ENCODE measurements around the gene SGTB. TPM values are rescaled to one million over a fixed set of nuclear protein-coding genes. Genes with fewer than 3 reads are reported as not detected.

SGTB gene
- total and polyA plus RNA-seq, 2 donors (not counting 1 experiment from before 2014, with no cell fraction given) = 1.8 to 5.5 TPM

- Mint-ChIP-seq H3K4me1 (no peaks in the 10 kb centered on the region), H3K4me3 (no peak overlapping the region), H3K27ac (no peak overlapping the region), H3K9me3 (ENCODE audit: insufficient read depth) (no peaks in the 10 kb centered on the region), H3K27me3 (no peaks in the 10 kb centered on the region)
- Histone ChIP-seq H3K27ac (ENCODE audit: low read length in 2 of 2) (no peak overlapping the region), H4K20me1 (ENCODE audit: control insufficient read depth, insufficient read depth, low read length, poor library complexity, severe bottlenecking) (no peaks in the 10 kb centered on the region), H3K79me2 (ENCODE audit: control insufficient read depth, insufficient read depth, low read length) (no peaks in the 10 kb centered on the region), H3K4me2 (replicated peaks; ENCODE audit: low read depth, low read length, poor library complexity, severe bottlenecking) (no peak overlapping the region), H3K4me1 (ENCODE audit: control insufficient read depth in 2 of 2, insufficient read depth in 2 of 2, low read length in 2 of 2) (no peaks in the 10 kb centered on the region), H3K4me3 (ENCODE audit: control extremely low read depth in 1 of 5, extremely low read depth in 1 of 5, insufficient read depth in 1 of 5, low read depth in 2 of 5, low read length in 4 of 5) (no peak overlapping the region), H3K27me3 (replicated peaks in 1 of 4; ENCODE audit: control extremely low read depth in 1 of 4, control insufficient read depth in 3 of 4, insufficient read depth in 4 of 4, low read length in 3 of 4) (no peaks in the 10 kb centered on the region), H3K9me3 (ENCODE audit: control extremely low read depth in 1 of 3, control insufficient read depth in 2 of 3, insufficient read depth in 1 of 3, low read length in 2 of 3) (no peaks in the 10 kb centered on the region), H2AFZ (ENCODE audit: insufficient read depth, low read depth, low read length, poor library complexity, severe bottlenecking) (no peak overlapping the region), H3K36me3 (replicated peaks in 1 of 2; ENCODE audit: control extremely low read depth in 1 of 2, control insufficient read depth in 1 of 2, extremely low read depth in 1 of 2, insufficient read depth in 2 of 2, low read length in 1 of 2) (no peaks in the 10 kb centered on the region), H3K9ac (ENCODE audit: low read length) (no peak overlapping the region)
- no peak for TF ChIP-seq EZH2 (IDR thresholded peaks at IDR 0.05; ENCODE audit: borderline replicate concordance, insufficient read depth, low read depth, low read length, poor library complexity, severe bottlenecking)
- TF ChIP-seq CTCF (IDR thresholded peaks at IDR 0.05) = no peak
- DNase-seq = no peak
- 100% methylated on average over 1 of the region's 2 CpGs for WGBS (ENCODE audit: insufficient coverage)
- ChIA-PET POLR2A (no interaction called here), CTCF (no interaction called here)
- ATAC-seq (ENCODE audit: low read depth) = no peak
- intact Hi-C loops (cut with micrococcal nuclease) = no loop called here
Measured at GRCh38 chr5:65750938-65751337, 29.0 kb upstream of the SGTB start.

GRCh38 chr5:65749956-65750355 is 28.0 kb upstream of the SGTB start:
- WGBS (ENCODE audit: insufficient coverage) = no CpG with 5 or more reads among the region's 5 CpGs
- no peak overlapping the region for H3K4me3 ChIP-seq (ENCODE audit: control extremely low read depth in 1 of 5, extremely low read depth in 1 of 5, insufficient read depth in 1 of 5, low read depth in 2 of 5, low read length in 4 of 5)
- H3K4me3 Mint-ChIP-seq = no peak overlapping the region
- H3K27ac Mint-ChIP-seq = no peak overlapping the region
- ATAC-seq (ENCODE audit: low read depth) (no peak), DNase-seq (no peak)
- ChIA-PET CTCF (no interaction called here), POLR2A (no interaction called here)
- TF ChIP-seq EZH2 (IDR thresholded peaks at IDR 0.05; ENCODE audit: borderline replicate concordance, insufficient read depth, low read depth, low read length, poor library complexity, severe bottlenecking) (no peak), CTCF (IDR thresholded peaks at IDR 0.05) (no peak)
- no peak overlapping the region for H3K9ac ChIP-seq (ENCODE audit: low read length)
- no peak overlapping the region for H2AFZ ChIP-seq (ENCODE audit: insufficient read depth, low read depth, low read length, poor library complexity, severe bottlenecking)
- H3K4me1 ChIP-seq (ENCODE audit: control insufficient read depth in 2 of 2, insufficient read depth in 2 of 2, low read length in 2 of 2) = no peaks in the 10 kb centered on the region
- H3K4me2 ChIP-seq (replicated peaks; ENCODE audit: low read depth, low read length, poor library complexity, severe bottlenecking) = no peak overlapping the region
- no peaks in the 10 kb centered on the region for H3K9me3 ChIP-seq (ENCODE audit: control extremely low read depth in 1 of 3, control insufficient read depth in 2 of 3, insufficient read depth in 1 of 3, low read length in 2 of 3)
- H3K27me3 ChIP-seq (replicated peaks in 1 of 4; ENCODE audit: control extremely low read depth in 1 of 4, control insufficient read depth in 3 of 4, insufficient read depth in 4 of 4, low read length in 3 of 4) = no peaks in the 10 kb centered on the region
- no peaks in the 10 kb centered on the region for H3K4me1 Mint-ChIP-seq
- no peaks in the 10 kb centered on the region for H3K9me3 Mint-ChIP-seq (ENCODE audit: insufficient read depth)
- intact Hi-C loops (cut with micrococcal nuclease) = loop anchor here (10.0 kb wide), 1 partner anchor 555 kb away; no protein-coding TSS in a partner anchor
- H4K20me1 ChIP-seq (ENCODE audit: control insufficient read depth, insufficient read depth, low read length, poor library complexity, severe bottlenecking) = no peaks in the 10 kb centered on the region
- H3K27me3 Mint-ChIP-seq = no peaks in the 10 kb centered on the region
- H3K36me3 ChIP-seq (replicated peaks in 1 of 2; ENCODE audit: control extremely low read depth in 1 of 2, control insufficient read depth in 1 of 2, extremely low read depth in 1 of 2, insufficient read depth in 2 of 2, low read length in 1 of 2) = no peaks in the 10 kb centered on the region
- H3K27ac ChIP-seq (ENCODE audit: low read length in 2 of 2) = no peak overlapping the region
- peaks cover 3% of the 10 kb centered on the region for H3K79me2 ChIP-seq (ENCODE audit: control insufficient read depth, insufficient read depth, low read length)
